Measurements from ENCODE around the gene SMARCC1.

- no peak for TF ChIP-seq EP300 (IDR thresholded peaks at IDR 0.05)
- no peak for TF ChIP-seq CTCF (IDR thresholded peaks at IDR 0.05)
Observed at GRCh38 chr3:47762233-47762632, 19.5 kb downstream of the SMARCC1 start.

All from upper lobe of left lung (tissue), 4 donors.